HG02610 (cell line): Measurements from ENCODE around the gene VHLL.

Experiments
- ATAC-seq: cut with Tn5 transposase; IDR thresholded peaks from one replicate; pipeline ENCODE4 v1.9.1; 2021; ENCODE audit warnings: mild to moderate bottlenecking, moderate library complexity; ENCODE audit not compliant: unreplicated experiment

VHLL gene

DNA sequence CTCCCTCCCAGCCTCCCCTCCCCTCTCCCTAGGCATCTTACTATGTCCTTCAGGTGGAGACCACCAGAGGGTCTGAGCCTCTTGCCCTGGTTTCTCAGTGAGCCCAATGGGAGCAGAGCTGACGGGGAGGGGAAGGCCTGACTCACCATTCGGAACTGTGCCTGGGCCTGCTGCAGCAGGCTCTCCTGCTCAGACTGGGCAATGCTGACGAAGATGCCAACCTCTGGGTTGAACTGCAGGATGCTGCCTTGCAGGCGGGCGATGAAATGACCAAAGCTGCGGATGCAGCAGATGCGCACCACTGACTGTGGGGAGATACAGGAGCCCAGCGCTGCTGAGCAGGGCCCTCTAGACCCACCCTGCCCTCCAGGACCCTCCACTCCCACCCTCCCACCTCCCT is 40.2 kb downstream of the VHLL start:
- ATAC-seq, result no peak

- ATAC-seq, result no peak
Observed at GRCh38 chr1:156257711-156258110, 41.4 kb downstream of the VHLL start.

- no peak for ATAC-seq
Observed at GRCh38 chr1:156253634-156254033, 45.5 kb downstream of the VHLL start.

DNA sequence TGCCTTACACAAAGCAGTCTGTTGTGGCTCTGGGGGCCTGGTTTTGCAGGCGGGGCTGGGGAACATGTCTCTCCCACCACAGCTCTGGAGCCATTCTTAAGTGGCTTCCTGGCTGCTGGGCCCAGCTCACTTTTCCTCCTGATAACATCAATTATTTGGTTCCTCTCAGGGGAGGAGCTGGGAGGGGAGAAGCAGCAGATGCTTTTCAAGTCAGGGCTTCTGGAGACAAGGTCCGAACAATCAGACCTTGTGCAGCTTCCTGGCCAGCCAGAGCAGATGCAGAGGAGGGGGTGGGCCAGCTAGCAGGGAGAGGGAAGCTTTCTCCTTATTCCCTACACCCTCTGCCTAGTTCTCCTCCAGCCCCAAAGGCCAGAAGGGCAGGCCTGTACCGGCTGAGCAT is 47.6 kb downstream of the VHLL start:
- no peak for ATAC-seq

- no peak for ATAC-seq
Observed at GRCh38 chr1:156249593-156249992, 49.5 kb downstream of the VHLL start.
